Activated CD8-positive, alpha-beta memory T cell treated with anti-CD3 and anti-CD28 coated beads, Interleukin-2, amount 50 U/mL, for 24 hours (primary cell): ENCODE results near the gene GLOD4.
"Not testable (repeated sequence)": the region's sequence is repeated elsewhere in the genome, so short reads cannot be mapped to it uniquely, and the experiment has no call there.

Source experiments
- DNase-seq: peaks from one replicate; pipeline ENCODE4 v3.0.0-alpha.2; 2020; ENCODE audit errors: extremely low read depth

GLOD4 gene

GRCh38 chr17:774313-774584 lies 7.8 kb downstream of the GLOD4 start:
- no peak for DNase-seq

DNA sequence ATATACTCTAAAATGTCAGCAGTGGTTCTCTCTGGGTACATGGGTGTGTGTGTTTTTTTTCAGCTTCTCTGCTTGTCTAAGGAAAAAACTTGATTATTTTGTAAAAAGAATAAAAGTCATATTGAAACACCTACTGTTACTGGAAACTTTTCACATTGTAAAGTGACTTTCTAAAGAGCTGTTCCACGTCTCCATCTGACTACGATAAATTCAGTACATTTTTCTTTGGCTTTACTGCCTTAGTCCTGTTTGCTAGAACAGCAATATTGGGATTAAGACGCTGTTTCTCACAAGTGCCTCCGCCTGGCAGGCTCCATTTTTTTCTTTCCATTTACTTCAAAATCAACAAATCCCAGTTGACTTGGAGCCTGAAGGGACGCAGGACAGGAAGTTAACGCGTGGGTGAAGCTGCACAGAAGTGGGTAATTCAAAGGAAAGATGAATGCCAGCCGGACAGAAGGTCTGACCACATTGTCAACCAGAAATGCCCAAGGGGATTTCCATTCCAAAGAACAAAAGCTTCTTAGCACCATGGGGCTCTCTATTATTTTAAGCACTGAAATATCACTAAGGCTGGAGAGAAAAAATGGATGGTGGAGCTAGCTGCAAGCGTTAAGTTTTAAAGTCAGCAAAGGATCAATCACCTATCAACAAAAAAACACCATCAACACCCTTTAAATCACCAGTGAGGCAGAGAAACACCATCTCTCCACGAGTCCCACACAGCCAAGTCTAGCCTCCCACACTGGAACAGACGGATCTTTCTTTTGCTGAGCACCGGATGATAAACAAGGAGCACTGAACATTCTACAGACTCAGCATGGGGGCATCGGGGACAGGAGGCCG lies 8.4 kb downstream of the GLOD4 start:
- no peak for DNase-seq

- no peak for DNase-seq
These were observed 9.1 kb downstream of the GLOD4 start for GRCh38 chr17:773016-773415.

- no peak for DNase-seq
These were observed 15.0 kb downstream of the GLOD4 start for GRCh38 chr17:767076-767475.

DNA sequence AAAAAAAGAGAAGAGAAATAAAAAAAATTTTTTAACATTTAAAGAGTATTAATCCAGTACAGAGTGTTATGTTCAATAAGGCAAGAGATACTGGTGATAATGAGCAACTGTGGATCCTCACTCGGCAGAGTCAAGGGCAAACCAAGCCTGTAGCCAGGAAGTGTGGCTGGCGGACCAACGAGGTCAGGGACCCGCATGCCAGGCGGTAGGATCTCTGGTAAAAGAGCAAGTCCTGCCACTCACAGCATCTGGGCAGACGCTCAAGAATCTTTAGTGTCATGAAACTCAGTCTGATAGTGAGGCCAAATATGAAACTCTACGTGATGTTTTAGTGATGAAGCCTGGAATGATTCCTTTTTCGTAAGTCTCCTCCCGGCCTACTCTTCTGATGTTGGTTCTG lies 21.7 kb downstream of the GLOD4 start:
- DNase-seq = no peak

GRCh38 chr17:759964-760363 lies 22.1 kb downstream of the GLOD4 start:
- DNase-seq = no peak

DNA sequence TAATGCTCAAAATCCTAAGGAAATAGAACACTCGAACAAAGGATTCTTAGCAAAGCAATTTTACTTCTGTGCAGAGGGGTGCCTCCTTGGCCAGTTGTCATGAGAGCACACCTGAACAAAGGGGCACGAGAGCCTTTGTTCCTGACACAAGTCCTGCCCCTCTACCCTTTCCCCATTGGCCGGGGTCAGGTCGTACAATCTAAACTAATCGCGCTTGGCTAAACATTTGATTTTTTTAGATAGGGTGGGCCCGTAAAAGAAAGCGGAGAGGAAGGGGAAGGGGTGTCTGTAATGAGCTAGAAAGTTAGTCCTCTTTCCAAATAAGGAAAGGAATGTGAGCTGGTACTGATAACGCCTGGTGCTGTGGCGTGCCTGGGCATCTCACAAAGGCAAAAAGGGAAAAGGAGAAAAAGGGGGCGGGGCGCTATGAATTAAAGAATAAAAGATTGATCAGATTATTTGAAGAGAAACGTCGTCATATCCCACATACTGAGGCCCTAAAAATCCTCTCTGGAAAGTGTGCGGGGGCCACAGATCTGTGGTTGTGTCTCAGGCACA lies 26.0 kb downstream of the GLOD4 start:
- DNase-seq = not testable (repeated sequence)

DNA sequence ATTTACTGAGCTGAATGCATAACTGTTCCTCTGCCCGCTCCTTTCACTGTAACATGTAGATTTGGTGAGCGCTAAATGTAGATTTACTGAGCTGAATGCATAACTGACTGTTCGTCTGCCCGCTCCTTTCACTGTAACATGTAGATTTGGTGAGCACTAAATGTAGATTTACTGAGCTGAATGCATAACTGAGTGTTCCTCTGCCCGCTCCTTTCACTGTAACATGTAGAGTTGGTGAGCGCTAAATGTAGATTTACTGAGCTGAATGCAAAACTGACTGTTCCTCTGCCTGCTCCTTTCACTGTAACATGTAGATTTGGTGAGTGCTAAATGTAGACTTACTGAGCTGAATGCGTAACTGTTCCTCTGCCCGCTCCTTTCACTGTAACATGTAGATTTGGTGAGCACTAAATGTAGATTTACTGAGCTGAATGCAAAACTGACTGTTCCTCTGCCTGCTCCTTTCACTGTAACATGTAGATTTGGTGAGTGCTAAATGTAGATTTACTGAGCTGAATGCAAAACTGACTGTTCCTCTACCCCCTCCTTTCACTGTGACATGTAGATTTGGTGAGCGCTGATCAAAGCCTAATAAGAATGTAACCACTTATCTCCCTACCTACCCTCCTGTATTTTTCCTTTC lies 26.6 kb downstream of the GLOD4 start:
- DNase-seq = not testable (repeated sequence)

- DNase-seq = no peak
These were observed 28.7 kb downstream of the GLOD4 start for GRCh38 chr17:753418-753817.

- DNase-seq = no peak
These were observed 29.4 kb downstream of the GLOD4 start for GRCh38 chr17:752620-753219.

DNA sequence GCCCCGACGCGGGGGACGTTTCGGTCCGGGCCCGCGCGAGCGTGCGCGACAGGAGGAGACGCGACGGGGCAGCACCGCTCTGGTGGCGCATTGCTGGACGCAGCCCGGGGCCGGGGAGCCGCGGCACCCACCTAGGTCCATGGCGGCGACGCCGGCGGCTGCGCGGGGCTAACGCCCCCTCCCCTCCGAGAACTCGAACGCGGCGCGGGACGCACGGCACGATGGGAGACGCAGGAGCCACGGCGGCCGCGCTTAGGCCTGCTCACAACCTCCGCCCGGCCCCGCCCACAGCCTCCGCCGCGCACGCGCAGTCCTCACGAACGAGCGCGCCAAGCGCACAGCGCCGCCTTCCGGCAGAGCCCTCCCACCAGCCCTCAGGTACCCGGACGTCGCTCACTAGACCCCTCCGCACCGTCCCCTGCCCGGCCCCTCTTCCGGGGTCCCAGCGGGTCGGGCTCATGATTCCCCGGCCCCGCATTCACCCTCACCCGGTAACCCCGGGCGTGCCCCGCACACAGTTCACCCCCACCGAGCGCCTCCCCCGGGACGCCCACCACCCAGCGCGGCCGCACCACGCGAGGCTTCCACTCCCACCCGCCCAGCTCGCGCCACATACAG lies 30.0 kb downstream of the GLOD4 start, which contains the start of gene GEMIN4:
Gene GEMIN4, minus strand, starts transcription at position 263 of the 618 bp plus-strand sequence. Its CDS starts 122 bp downstream, at position 141.
- DNase-seq = peak; percentile 93

- DNase-seq = no peak
These were observed 30.6 kb downstream of the GLOD4 start for GRCh38 chr17:751269-752001.

GRCh38 chr17:750431-751037 lies 31.5 kb downstream of the GLOD4 start:
- no peak for DNase-seq

DNA sequence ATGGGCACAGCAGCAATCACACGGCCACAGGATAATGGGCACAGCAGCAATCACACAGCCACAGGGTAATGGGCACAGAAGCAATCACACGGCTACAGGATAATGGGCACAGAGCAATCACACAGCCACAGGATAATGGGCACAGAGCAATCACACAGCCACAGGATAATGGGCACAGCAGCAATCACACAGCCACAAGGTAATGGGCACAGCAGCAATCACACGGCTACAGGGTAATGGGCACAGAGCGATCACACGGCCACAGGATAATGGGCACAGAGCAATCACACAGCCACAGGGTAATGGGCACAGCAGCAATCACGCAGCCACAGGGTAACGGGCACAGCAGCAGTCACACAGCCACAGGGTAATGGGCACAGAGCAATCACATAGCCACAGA lies 32.7 kb downstream of the GLOD4 start:
- DNase-seq = not testable (repeated sequence)

DNA sequence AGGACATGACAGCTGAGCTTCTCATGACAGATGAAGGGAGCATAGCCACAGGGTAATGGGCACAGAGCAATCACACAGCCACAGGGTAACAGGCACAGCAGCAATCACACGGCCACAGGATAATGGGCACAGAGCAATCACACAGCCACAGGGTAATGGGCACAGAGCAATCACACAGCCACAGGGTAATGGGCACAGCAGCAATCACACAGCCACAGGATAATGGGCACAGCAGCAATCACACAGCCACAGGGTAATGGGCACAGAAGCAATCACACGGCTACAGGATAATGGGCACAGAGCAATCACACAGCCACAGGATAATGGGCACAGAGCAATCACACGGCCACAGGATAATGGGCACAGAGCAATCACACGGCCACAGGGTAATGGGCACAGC lies 33.5 kb downstream of the GLOD4 start:
- not testable (repeated sequence) for DNase-seq

GRCh38 chr17:746783-747629 lies 35.1 kb downstream of the GLOD4 start:
- DNase-seq = no peak

GRCh38 chr17:746181-746580 lies 35.9 kb downstream of the GLOD4 start:
- DNase-seq = no peak

DNA sequence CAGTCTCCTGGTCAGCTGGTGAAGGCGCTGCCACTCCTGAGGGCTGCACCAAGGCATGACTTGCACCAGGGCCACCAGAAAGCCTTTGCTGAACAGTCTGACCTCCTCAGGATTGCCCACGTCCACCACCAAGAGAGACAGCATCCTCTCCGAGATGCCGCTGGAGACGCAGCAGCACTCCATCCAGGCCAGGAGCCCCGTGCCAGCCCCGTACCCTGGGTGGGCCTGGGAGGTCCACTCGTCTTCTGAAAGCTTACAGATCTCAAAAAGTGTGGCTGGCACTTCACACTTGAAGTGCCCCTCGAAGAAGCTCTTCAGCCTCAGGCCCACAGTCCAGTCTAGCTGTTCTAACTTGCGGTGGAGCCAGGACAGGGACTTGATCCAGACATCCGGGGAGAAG lies 36.7 kb downstream of the GLOD4 start:
- DNase-seq = no peak

- DNase-seq = no peak
These were observed 37.1 kb downstream of the GLOD4 start for GRCh38 chr17:744937-745336.

- DNase-seq = no peak
These were observed 38.9 kb downstream of the GLOD4 start for GRCh38 chr17:743139-743538.
